H1 (cell line): ENCODE data around the gene SLC2A11.

Source experiments
- BRCA1 ChIP-seq: IDR thresholded peaks from 2 replicates; pipeline ENCODE4 v1.6.1; 2012; ENCODE audit warnings: low read depth, low read length, improper control_type of control experiment
- CTCF ChIP-seq, 3 experiments: IDR thresholded peaks; 1 replicate in 2 of 3; 2 replicates in 1 of 3; pipeline versions ENCODE4 v1.5.1 to v1.6.1; 2011; ENCODE audit warnings: low read length in 3 of 3, mild to moderate bottlenecking in 3 of 3, inconsistent platforms in 2 of 3, low read depth in 1 of 3, moderate library complexity in 1 of 3; ENCODE audit not compliant: insufficient read depth in 1 of 3; ENCODE audit errors: control extremely low read depth in 1 of 3
- GABPA ChIP-seq: IDR thresholded peaks from 2 replicates; pipeline ENCODE4 v1.6.1; 2011; ENCODE audit warnings: mild to moderate bottlenecking, low read length, moderate library complexity, borderline replicate concordance; ENCODE audit not compliant: insufficient read depth
- POLR2A ChIP-seq, 2 experiments: IDR thresholded peaks; 1 replicate in 1 of 2; 2 replicates in 1 of 2; pipeline ENCODE4 v1.6.1; 2011; ENCODE audit warnings: low read depth in 2 of 2, low read length in 2 of 2, mild to moderate bottlenecking in 2 of 2; ENCODE audit errors: control extremely low read depth in 1 of 2
- RAD21 ChIP-seq, 2 experiments: IDR thresholded peaks in 1 of 2; conservative IDR thresholded peaks in 1 of 2; 2 replicates each; pipeline ENCODE4 v1.6.1; 2011; ENCODE audit warnings: low read depth in 2 of 2, low read length in 2 of 2, improper control_type of control experiment in 1 of 2, inconsistent platforms in 1 of 2, mild to moderate bottlenecking in 1 of 2, moderate library complexity in 1 of 2
- RFX5 ChIP-seq: IDR thresholded peaks from 2 replicates; pipeline ENCODE4 v1.6.1; 2011; ENCODE audit warnings: low read depth, low read length, improper control_type of control experiment, borderline replicate concordance
- TBP ChIP-seq: IDR thresholded peaks from 2 replicates; pipeline ENCODE4 v1.6.1; 2011; ENCODE audit warnings: low read depth, low read length, improper control_type of control experiment
- TCF12 ChIP-seq: IDR thresholded peaks from 2 replicates; pipeline ENCODE4 v1.6.1; 2011; ENCODE audit warnings: low read depth, mild to moderate bottlenecking, low read length

GRCh38 chr22:23893945-23894709 lies 36.5 kb downstream of the SLC2A11 start, which contains the start of gene MIF:
- peak; percentile 94 to 96 for TF ChIP-seq POLR2A (IDR thresholded peaks at IDR 0.05; ENCODE audit: control extremely low read depth in 1 of 2, low read depth in 2 of 2, low read length in 2 of 2)
- peak; percentile 74 to 89 (median 82) for TF ChIP-seq CTCF (IDR thresholded peaks at IDR 0.05; ENCODE audit: control extremely low read depth in 1 of 3, insufficient read depth in 1 of 3, low read depth in 1 of 3, low read length in 3 of 3)
- TF ChIP-seq BRCA1, result no peak
- no peak for TF ChIP-seq TCF12
- TF ChIP-seq RAD21 (IDR thresholded peaks at IDR 0.05 in 1 of 2, conservative IDR thresholded peaks at IDR 0.05 in 1 of 2; ENCODE audit: low read depth in 2 of 2, low read length in 2 of 2), result peak; percentile 33 to 53; a peak in 3 of 4 replicates
- peak; percentile 81 for TF ChIP-seq TBP
- TF ChIP-seq GABPA, result no peak
- TF ChIP-seq RFX5, result no peak
